GM12878 (cell line): ENCODE measurements around the gene NTM. TPM values are rescaled to one million over a fixed set of nuclear protein-coding genes. Genes with fewer than 3 reads are reported as not detected.

Source experiments
- ATAC-seq: fragments of 200-7000 bp; cut with Tn5 transposase; 3 replicates; pipeline ENCODE4 v1.9.1; 2020; ENCODE audit warnings: mild to moderate bottlenecking, moderate library complexity
- BruUV-seq: library from RNA; stranded (reverse); fragments of 400-500 nt; replicated peaks from 2 replicates; lab custom pipeline; 2021; lab: Mats Ljungman, UMichigan
- CTCF ChIA-PET: fragments of 300-600 bp; sonication (Branson Sonifier 250); formaldehyde crosslinking; extraction: SDS; loops from one replicate; lab custom pipeline; 2021; ENCODE audit warnings: inconsistent platforms; lab: Yijun Ruan, JAX
- POLR2A ChIA-PET: fragments of 350-600 bp; formaldehyde crosslinking; extraction: SDS; loops from one replicate; lab custom pipeline; 2021; ENCODE audit warnings: inconsistent platforms; lab: Charles Lee
- RAD21 ChIA-PET: fragments of 300-600 bp; sonication (Branson Sonifier 250); formaldehyde crosslinking; loops from one replicate; lab custom pipeline; 2023; ENCODE audit warnings: antibody characterized with exemption; ENCODE audit not compliant: unreplicated experiment; lab: Charles Lee
- SMC1A ChIA-PET: fragments of 300-600 bp; sonication (Branson Sonifier 250); formaldehyde crosslinking; loops from one replicate; lab custom pipeline; 2023; ENCODE audit not compliant: unreplicated experiment, uncharacterized antibody; lab: Charles Lee
- DNase-seq: peaks from one replicate; pipeline ENCODE4 v3.0.0-alpha.2; 2011; ENCODE audit warnings: low read depth, low spot score
- FAIRE-seq: peaks from 3 replicates; lab custom pipeline; 2011; peaks lifted over from hg19 to GRCh38; lab: Jason Lieb, UNC
- H2AFZ ChIP-seq: 2 replicates; pipeline ENCODE4 v1.6.0; 2011; ENCODE audit warnings: low read depth, low read length, control low read depth; ENCODE audit not compliant: control insufficient read depth
- H3K27ac ChIP-seq: 2 replicates; pipeline ENCODE4 v1.5.1; 2011; ENCODE audit warnings: control low read depth; ENCODE audit not compliant: control insufficient read depth, insufficient read depth
- H3K27me3 ChIP-seq, 2 experiments: replicated peaks in 1 of 2; 2 replicates each; pipeline versions ENCODE4 v1.6.0 to v1.6.1; 2011; ENCODE audit warnings: low read length in 1 of 2; ENCODE audit not compliant: control insufficient read depth in 2 of 2, insufficient read depth in 2 of 2
- H3K36me3 ChIP-seq, 2 experiments: 2 replicates each; pipeline ENCODE4 v1.5.1; 2011; ENCODE audit warnings: low read length in 1 of 2; ENCODE audit not compliant: control insufficient read depth in 2 of 2, insufficient read depth in 2 of 2
- H3K4me1 ChIP-seq: 2 replicates; pipeline ENCODE4 v1.6.1; 2011; ENCODE audit warnings: mild to moderate bottlenecking, low read length, moderate library complexity, mixed read lengths; ENCODE audit not compliant: control insufficient read depth, insufficient read depth
- H3K4me2 ChIP-seq: 2 replicates; pipeline ENCODE4 v1.6.0; 2011; ENCODE audit warnings: control low read depth; ENCODE audit not compliant: control insufficient read depth, insufficient read depth
- H3K4me3 ChIP-seq: fragments of 200-600 bp; sonication (generic); 2 replicates; pipeline ENCODE4 v1.5.1; 2016
- H3K79me2 ChIP-seq: 2 replicates; pipeline ENCODE4 v1.6.0; 2011; ENCODE audit warnings: low read length; ENCODE audit not compliant: control insufficient read depth, insufficient read depth
- H3K9ac ChIP-seq: 2 replicates; pipeline ENCODE4 v1.8.0; 2011; ENCODE audit warnings: low read length, control low read depth, mixed read lengths; ENCODE audit not compliant: control insufficient read depth, insufficient read depth
- H3K9me3 ChIP-seq: replicated peaks from 3 replicates; pipeline ENCODE4 v1.5.1; 2011; ENCODE audit warnings: mild to moderate bottlenecking, low read length; ENCODE audit not compliant: control insufficient read depth, insufficient read depth
- H4K20me1 ChIP-seq: 2 replicates; pipeline ENCODE4 v1.6.0; 2011; ENCODE audit not compliant: control insufficient read depth, insufficient read depth
- KDM1A ChIP-seq: fragments of 200-600 bp; sonication (generic); IDR thresholded peaks from 2 replicates; pipeline ENCODE4 v1.6.1; 2016; ENCODE audit warnings: borderline replicate concordance
- RFX5 ChIP-seq: IDR thresholded peaks from 2 replicates; pipeline ENCODE4 v1.6.1; 2011; ENCODE audit warnings: low read depth, low read length, improper control_type of control experiment
- TARDBP ChIP-seq: IDR thresholded peaks from 2 replicates; pipeline ENCODE4 v1.6.1; 2016; ENCODE audit warnings: borderline replicate concordance
- YY1 ChIP-seq: IDR thresholded peaks from 2 replicates; pipeline ENCODE4 v1.6.1; 2011; ENCODE audit warnings: low read depth, mild to moderate bottlenecking, low read length
- WGBS: methylation state at CpG from one replicate; pipeline ENCODE4 v1.1.6; 2016; ENCODE audit warnings: low lambda C conversion rate; ENCODE audit not compliant: insufficient replicate concordance, insufficient coverage; ENCODE audit errors: missing lambda C conversion rate; 5-methylcytosine and 5-hydroxymethylcytosine counted together
- in situ Hi-C: fragments of 300-500 bp; cut with MboI; formaldehyde crosslinking; loops from 9 replicates; pipeline ENCODE4 v1.14.3; 2018; ENCODE audit warnings: mixed read lengths
- intact Hi-C: fragments of 100-400 bp; cut with micrococcal nuclease; formaldehyde crosslinking; loops from one replicate; pipeline ENCODE4 v1.14.2; 2022; ENCODE audit not compliant: unreplicated experiment
- polyA plus RNA-seq, 11 experiments: library from polyadenylated mRNA; depleted of rRNA in 4 of 11; unstranded in 6 of 11; stranded (reverse) in 5 of 11; fragments of >200 nt; fragmentation: Nextera tagmentation in 4 of 11; fragmentation: Illumina TruSeq in 1 of 11; extraction: Ambion mirVana in 4 of 11; extraction: Trizol in 1 of 11; gene quantifications; 1 replicate in 1 of 11; 2 replicates in 10 of 11; pipeline versions ENCODE4 v1.2.1 to v1.2.3, GENCODE V29; 2011 to 2016; ENCODE audit warnings: inconsistent platforms in 2 of 11, missing spikeins in 2 of 11, low read depth in 1 of 11
- total RNA-seq, 4 experiments: library from RNA; depleted of rRNA in 3 of 4; stranded (reverse); fragments of >200 nt in 3 of 4; fragmentation: Illumina TruSeq in 1 of 4; extraction: Trizol in 1 of 4; gene quantifications; 2 replicates each; pipeline versions ENCODE4 v1.2.1 to v1.2.3, GENCODE V29; 2013 to 2021
- TF ChIP-seq, protein P1 (sequence below): IDR thresholded peaks from 2 replicates; pipeline ENCODE4 v1.6.1; 2012; ENCODE audit warnings: low read length, inconsistent platforms
- TF ChIP-seq, protein P2 (sequence below): IDR thresholded peaks from 2 replicates; pipeline ENCODE4 v1.6.1; 2012; ENCODE audit warnings: low read depth, low read length, improper control_type of control experiment
- TF ChIP-seq, protein P3 (sequence below): fragments of 450-650 bp; IDR thresholded peaks from 2 replicates; pipeline ENCODE4 v1.6.1; 2016; ENCODE audit warnings: mild to moderate bottlenecking, moderate library complexity, borderline replicate concordance
- TF ChIP-seq, protein P4 (sequence below): fragments of 450-650 bp; IDR thresholded peaks from 2 replicates; pipeline ENCODE4 v1.6.1; 2018; ENCODE audit warnings: borderline replicate concordance, mild to moderate bottlenecking; ENCODE audit not compliant: partially characterized antibody
- TF ChIP-seq, protein P5 (sequence below): fragments of 450-650 bp; formaldehyde crosslinking; IDR thresholded peaks from 2 replicates; pipeline ENCODE4 v1.4.0; 2020; ENCODE audit warnings: mild to moderate bottlenecking, moderate library complexity

Gene NTM
- total and polyA plus RNA-seq, 10 of the 15 experiments (the other 5 are each of a cell fraction or from before 2014, with no cell fraction given): not detected

DNA sequence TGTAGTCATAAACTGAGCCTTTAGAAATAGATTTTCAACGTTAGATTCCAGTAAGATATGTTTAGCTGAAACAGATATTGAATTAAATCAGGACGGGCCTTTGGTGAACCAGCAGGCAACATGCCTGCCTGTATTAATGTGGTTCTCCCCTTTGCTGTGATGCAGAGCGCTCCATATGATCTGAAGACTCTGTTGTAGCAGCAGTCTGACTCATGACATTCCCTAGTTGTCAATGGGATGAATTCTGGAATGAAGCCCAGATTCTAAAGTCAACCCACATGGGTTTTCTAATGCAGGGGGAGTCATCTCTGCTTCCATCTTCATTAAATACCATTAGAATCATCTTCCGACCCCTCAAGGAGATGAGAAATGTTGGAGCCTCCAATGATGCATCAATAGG, 864.5 kb downstream of the NTM start (continued):
- TF ChIP-seq, protein P1, sequence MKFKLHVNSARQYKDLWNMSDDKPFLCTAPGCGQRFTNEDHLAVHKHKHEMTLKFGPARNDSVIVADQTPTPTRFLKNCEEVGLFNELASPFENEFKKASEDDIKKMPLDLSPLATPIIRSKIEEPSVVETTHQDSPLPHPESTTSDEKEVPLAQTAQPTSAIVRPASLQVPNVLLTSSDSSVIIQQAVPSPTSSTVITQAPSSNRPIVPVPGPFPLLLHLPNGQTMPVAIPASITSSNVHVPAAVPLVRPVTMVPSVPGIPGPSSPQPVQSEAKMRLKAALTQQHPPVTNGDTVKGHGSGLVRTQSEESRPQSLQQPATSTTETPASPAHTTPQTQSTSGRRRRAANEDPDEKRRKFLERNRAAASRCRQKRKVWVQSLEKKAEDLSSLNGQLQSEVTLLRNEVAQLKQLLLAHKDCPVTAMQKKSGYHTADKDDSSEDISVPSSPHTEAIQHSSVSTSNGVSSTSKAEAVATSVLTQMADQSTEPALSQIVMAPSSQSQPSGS: no peak
- TF ChIP-seq, protein P2, sequence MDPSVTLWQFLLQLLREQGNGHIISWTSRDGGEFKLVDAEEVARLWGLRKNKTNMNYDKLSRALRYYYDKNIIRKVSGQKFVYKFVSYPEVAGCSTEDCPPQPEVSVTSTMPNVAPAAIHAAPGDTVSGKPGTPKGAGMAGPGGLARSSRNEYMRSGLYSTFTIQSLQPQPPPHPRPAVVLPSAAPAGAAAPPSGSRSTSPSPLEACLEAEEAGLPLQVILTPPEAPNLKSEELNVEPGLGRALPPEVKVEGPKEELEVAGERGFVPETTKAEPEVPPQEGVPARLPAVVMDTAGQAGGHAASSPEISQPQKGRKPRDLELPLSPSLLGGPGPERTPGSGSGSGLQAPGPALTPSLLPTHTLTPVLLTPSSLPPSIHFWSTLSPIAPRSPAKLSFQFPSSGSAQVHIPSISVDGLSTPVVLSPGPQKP: no peak

DNA sequence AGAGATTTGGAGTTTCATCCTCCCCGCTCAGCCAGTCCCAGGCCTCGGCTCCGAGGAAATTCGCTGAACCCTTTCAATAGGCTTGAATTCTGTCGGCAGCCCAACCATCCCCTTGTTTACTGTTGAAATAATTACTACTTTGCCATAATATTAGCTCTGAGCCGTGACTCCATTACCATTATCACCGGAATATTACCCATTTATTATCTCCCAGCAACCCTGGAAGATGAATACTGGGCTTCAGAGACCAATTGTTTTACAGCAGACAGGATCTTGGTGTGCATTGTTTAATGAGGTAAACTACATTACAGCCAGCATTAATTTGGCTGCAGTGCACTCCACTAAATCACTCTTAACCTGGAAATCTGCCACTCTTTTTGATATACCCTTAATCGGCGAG, 867.4 kb downstream of the NTM start:
- Histone ChIP-seq H3K27ac (no peak overlapping the region), H3K4me3 (no peak overlapping the region), H3K27me3 (peaks cover 0 to 4% of the 10 kb centered on the region in 2 experiments; a peak in 1 of 4 replicates), H3K9ac (no peak overlapping the region), H3K9me3 (no peaks in the 10 kb centered on the region), H2AFZ (no peak overlapping the region), H3K79me2 (no peaks in the 10 kb centered on the region), H4K20me1 (no peaks in the 10 kb centered on the region), H3K4me1 (no peaks in the 10 kb centered on the region), H3K36me3 (no peaks in the 10 kb centered on the region), H3K4me2 (no peak overlapping the region)
- ATAC-seq (no peak), DNase-seq (no peak), FAIRE-seq (no peak)
- intact Hi-C loops (no loop called here), in situ Hi-C loops (no loop called here)
- SMC1A ChIA-PET: no interaction called here
- POLR2A ChIA-PET: no interaction called here
- RAD21 ChIA-PET: no interaction called here
- 36% methylated on average over 9 of the region's 9 CpGs for WGBS
- BruUV-seq: no TSS peak
- CTCF ChIA-PET: no interaction called here
- TF ChIP-seq KDM1A: no peak
- TF ChIP-seq RFX5: no peak
- TF ChIP-seq, protein P3, sequence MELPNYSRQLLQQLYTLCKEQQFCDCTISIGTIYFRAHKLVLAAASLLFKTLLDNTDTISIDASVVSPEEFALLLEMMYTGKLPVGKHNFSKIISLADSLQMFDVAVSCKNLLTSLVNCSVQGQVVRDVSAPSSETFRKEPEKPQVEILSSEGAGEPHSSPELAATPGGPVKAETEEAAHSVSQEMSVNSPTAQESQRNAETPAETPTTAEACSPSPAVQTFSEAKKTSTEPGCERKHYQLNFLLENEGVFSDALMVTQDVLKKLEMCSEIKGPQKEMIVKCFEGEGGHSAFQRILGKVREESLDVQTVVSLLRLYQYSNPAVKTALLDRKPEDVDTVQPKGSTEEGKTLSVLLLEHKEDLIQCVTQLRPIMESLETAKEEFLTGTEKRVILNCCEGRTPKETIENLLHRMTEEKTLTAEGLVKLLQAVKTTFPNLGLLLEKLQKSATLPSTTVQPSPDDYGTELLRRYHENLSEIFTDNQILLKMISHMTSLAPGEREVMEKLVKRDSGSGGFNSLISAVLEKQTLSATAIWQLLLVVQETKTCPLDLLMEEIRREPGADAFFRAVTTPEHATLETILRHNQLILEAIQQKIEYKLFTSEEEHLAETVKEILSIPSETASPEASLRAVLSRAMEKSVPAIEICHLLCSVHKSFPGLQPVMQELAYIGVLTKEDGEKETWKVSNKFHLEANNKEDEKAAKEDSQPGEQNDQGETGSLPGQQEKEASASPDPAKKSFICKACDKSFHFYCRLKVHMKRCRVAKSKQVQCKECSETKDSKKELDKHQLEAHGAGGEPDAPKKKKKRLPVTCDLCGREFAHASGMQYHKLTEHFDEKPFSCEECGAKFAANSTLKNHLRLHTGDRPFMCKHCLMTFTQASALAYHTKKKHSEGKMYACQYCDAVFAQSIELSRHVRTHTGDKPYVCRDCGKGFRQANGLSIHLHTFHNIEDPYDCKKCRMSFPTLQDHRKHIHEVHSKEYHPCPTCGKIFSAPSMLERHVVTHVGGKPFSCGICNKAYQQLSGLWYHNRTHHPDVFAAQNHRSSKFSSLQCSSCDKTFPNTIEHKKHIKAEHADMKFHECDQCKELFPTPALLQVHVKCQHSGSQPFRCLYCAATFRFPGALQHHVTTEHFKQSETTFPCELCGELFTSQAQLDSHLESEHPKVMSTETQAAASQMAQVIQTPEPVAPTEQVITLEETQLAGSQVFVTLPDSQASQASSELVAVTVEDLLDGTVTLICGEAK: no peak
- TF ChIP-seq YY1: no peak
- TF ChIP-seq, protein P4, sequence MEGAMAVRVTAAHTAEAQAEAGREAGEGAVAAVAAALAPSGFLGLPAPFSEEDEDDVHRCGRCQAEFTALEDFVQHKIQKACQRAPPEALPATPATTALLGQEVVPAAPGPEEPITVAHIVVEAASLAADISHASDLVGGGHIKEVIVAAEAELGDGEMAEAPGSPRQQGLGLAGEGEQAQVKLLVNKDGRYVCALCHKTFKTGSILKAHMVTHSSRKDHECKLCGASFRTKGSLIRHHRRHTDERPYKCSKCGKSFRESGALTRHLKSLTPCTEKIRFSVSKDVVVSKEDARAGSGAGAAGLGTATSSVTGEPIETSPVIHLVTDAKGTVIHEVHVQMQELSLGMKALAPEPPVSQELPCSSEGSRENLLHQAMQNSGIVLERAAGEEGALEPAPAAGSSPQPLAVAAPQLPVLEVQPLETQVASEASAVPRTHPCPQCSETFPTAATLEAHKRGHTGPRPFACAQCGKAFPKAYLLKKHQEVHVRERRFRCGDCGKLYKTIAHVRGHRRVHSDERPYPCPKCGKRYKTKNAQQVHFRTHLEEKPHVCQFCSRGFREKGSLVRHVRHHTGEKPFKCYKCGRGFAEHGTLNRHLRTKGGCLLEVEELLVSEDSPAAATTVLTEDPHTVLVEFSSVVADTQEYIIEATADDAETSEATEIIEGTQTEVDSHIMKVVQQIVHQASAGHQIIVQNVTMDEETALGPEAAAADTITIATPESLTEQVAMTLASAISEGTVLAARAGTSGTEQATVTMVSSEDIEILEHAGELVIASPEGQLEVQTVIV: no peak
- TF ChIP-seq, protein P5, sequence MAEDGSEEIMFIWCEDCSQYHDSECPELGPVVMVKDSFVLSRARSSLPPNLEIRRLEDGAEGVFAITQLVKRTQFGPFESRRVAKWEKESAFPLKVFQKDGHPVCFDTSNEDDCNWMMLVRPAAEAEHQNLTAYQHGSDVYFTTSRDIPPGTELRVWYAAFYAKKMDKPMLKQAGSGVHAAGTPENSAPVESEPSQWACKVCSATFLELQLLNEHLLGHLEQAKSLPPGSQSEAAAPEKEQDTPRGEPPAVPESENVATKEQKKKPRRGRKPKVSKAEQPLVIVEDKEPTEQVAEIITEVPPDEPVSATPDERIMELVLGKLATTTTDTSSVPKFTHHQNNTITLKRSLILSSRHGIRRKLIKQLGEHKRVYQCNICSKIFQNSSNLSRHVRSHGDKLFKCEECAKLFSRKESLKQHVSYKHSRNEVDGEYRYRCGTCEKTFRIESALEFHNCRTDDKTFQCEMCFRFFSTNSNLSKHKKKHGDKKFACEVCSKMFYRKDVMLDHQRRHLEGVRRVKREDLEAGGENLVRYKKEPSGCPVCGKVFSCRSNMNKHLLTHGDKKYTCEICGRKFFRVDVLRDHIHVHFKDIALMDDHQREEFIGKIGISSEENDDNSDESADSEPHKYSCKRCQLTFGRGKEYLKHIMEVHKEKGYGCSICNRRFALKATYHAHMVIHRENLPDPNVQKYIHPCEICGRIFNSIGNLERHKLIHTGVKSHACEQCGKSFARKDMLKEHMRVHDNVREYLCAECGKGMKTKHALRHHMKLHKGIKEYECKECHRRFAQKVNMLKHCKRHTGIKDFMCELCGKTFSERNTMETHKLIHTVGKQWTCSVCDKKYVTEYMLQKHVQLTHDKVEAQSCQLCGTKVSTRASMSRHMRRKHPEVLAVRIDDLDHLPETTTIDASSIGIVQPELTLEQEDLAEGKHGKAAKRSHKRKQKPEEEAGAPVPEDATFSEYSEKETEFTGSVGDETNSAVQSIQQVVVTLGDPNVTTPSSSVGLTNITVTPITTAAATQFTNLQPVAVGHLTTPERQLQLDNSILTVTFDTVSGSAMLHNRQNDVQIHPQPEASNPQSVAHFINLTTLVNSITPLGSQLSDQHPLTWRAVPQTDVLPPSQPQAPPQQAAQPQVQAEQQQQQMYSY: no peak
- no peak for TF ChIP-seq TARDBP
